Measurements from ENCODE around the gene ADNP.

GRCh38 chr20:50886184-50886790, 45.0 kb downstream of the ADNP start:
- TF ChIP-seq, protein P1, sequence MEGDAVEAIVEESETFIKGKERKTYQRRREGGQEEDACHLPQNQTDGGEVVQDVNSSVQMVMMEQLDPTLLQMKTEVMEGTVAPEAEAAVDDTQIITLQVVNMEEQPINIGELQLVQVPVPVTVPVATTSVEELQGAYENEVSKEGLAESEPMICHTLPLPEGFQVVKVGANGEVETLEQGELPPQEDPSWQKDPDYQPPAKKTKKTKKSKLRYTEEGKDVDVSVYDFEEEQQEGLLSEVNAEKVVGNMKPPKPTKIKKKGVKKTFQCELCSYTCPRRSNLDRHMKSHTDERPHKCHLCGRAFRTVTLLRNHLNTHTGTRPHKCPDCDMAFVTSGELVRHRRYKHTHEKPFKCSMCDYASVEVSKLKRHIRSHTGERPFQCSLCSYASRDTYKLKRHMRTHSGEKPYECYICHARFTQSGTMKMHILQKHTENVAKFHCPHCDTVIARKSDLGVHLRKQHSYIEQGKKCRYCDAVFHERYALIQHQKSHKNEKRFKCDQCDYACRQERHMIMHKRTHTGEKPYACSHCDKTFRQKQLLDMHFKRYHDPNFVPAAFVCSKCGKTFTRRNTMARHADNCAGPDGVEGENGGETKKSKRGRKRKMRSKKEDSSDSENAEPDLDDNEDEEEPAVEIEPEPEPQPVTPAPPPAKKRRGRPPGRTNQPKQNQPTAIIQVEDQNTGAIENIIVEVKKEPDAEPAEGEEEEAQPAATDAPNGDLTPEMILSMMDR (optimal IDR thresholded peaks at IDR 0.05 in 1 of 3, IDR thresholded peaks at IDR 0.05 in 1 of 3, conservative IDR thresholded peaks at IDR 0.05 in 1 of 3; ENCODE audit: extremely low read depth in 1 of 3, insufficient read depth in 2 of 3, low read length in 3 of 3): no peak
- no peak for TF ChIP-seq EZH2 (IDR thresholded peaks at IDR 0.05; ENCODE audit: low read length)
